Ishikawa (cell line): ENCODE measurements around the gene MED10.

Experiments
- CEBPB ChIP-seq: IDR thresholded peaks from 2 replicates; pipeline ENCODE4 v1.6.1; 2012
- CREB1 ChIP-seq: IDR thresholded peaks from 2 replicates; pipeline ENCODE4 v1.6.1; 2012; ENCODE audit warnings: low read depth
- EGR1 ChIP-seq: IDR thresholded peaks from 2 replicates; pipeline ENCODE4 v1.6.1; 2012
- EP300 ChIP-seq: IDR thresholded peaks from 2 replicates; pipeline ENCODE4 v1.6.1; 2012; ENCODE audit warnings: borderline replicate concordance
- FOXM1 ChIP-seq: IDR thresholded peaks from 2 replicates; pipeline ENCODE4 v1.6.1; 2012; ENCODE audit warnings: low read depth, borderline replicate concordance
- NFIC ChIP-seq: IDR thresholded peaks from 2 replicates; pipeline ENCODE4 v1.6.1; 2012
- RAD21 ChIP-seq: IDR thresholded peaks from 2 replicates; pipeline ENCODE4 v1.6.1; 2012; ENCODE audit warnings: low read depth
- ZBTB7A ChIP-seq: IDR thresholded peaks from 2 replicates; pipeline ENCODE4 v1.6.1; 2012; ENCODE audit warnings: low read depth
- TF ChIP-seq, protein P1 (sequence below): IDR thresholded peaks from 2 replicates; pipeline ENCODE4 v1.6.1; 2012
- TF ChIP-seq, protein P2 (sequence below): IDR thresholded peaks from 2 replicates; pipeline ENCODE4 v1.6.1; 2012
- TF ChIP-seq, protein P3 (sequence below): IDR thresholded peaks from 2 replicates; pipeline ENCODE4 v1.6.1; 2012; ENCODE audit warnings: low read depth, mild to moderate bottlenecking

DNA sequence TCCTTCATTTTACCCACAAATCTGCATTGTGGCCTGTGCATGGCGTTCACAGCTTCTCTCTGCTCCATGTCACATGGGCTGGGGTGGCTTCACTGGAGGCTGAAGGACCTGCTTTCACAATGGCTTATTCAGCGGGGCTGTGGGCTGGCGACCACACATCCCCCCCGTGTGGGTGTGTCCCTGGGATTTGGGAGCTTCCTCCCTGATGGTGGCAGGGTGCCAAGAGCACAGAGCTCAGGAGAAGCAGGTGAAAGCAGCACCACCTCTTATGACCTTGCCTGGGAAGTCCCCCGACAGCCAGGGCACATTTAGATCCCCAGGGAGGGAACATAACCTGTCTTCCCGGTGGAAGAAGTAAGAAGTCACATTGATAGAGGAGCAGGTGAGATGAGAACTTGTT lies 5.0 kb upstream of the MED10 start:
- TF ChIP-seq, protein P1, sequence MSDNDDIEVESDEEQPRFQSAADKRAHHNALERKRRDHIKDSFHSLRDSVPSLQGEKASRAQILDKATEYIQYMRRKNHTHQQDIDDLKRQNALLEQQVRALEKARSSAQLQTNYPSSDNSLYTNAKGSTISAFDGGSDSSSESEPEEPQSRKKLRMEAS, result no peak
- TF ChIP-seq, protein P2, sequence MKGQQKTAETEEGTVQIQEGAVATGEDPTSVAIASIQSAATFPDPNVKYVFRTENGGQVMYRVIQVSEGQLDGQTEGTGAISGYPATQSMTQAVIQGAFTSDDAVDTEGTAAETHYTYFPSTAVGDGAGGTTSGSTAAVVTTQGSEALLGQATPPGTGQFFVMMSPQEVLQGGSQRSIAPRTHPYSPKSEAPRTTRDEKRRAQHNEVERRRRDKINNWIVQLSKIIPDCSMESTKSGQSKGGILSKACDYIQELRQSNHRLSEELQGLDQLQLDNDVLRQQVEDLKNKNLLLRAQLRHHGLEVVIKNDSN, result no peak
- TF ChIP-seq EGR1, result no peak
- TF ChIP-seq, protein P3, sequence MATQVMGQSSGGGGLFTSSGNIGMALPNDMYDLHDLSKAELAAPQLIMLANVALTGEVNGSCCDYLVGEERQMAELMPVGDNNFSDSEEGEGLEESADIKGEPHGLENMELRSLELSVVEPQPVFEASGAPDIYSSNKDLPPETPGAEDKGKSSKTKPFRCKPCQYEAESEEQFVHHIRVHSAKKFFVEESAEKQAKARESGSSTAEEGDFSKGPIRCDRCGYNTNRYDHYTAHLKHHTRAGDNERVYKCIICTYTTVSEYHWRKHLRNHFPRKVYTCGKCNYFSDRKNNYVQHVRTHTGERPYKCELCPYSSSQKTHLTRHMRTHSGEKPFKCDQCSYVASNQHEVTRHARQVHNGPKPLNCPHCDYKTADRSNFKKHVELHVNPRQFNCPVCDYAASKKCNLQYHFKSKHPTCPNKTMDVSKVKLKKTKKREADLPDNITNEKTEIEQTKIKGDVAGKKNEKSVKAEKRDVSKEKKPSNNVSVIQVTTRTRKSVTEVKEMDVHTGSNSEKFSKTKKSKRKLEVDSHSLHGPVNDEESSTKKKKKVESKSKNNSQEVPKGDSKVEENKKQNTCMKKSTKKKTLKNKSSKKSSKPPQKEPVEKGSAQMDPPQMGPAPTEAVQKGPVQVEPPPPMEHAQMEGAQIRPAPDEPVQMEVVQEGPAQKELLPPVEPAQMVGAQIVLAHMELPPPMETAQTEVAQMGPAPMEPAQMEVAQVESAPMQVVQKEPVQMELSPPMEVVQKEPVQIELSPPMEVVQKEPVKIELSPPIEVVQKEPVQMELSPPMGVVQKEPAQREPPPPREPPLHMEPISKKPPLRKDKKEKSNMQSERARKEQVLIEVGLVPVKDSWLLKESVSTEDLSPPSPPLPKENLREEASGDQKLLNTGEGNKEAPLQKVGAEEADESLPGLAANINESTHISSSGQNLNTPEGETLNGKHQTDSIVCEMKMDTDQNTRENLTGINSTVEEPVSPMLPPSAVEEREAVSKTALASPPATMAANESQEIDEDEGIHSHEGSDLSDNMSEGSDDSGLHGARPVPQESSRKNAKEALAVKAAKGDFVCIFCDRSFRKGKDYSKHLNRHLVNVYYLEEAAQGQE, result no peak
- no peak for TF ChIP-seq EP300
- TF ChIP-seq RAD21, result no peak
- TF ChIP-seq CEBPB, result no peak
- TF ChIP-seq ZBTB7A, result no peak
- no peak for TF ChIP-seq CREB1
- no peak for TF ChIP-seq FOXM1
- TF ChIP-seq NFIC, result no peak
